Measurements from ENCODE around the gene GYS1.

GYS1 gene

GRCh38 chr19:48968179-48968661 lies 24.9 kb downstream of the GYS1 start:
- no peak overlapping the region for H3K9ac ChIP-seq
- no peak for TF ChIP-seq CTCF (IDR thresholded peaks at IDR 0.05)

DNA sequence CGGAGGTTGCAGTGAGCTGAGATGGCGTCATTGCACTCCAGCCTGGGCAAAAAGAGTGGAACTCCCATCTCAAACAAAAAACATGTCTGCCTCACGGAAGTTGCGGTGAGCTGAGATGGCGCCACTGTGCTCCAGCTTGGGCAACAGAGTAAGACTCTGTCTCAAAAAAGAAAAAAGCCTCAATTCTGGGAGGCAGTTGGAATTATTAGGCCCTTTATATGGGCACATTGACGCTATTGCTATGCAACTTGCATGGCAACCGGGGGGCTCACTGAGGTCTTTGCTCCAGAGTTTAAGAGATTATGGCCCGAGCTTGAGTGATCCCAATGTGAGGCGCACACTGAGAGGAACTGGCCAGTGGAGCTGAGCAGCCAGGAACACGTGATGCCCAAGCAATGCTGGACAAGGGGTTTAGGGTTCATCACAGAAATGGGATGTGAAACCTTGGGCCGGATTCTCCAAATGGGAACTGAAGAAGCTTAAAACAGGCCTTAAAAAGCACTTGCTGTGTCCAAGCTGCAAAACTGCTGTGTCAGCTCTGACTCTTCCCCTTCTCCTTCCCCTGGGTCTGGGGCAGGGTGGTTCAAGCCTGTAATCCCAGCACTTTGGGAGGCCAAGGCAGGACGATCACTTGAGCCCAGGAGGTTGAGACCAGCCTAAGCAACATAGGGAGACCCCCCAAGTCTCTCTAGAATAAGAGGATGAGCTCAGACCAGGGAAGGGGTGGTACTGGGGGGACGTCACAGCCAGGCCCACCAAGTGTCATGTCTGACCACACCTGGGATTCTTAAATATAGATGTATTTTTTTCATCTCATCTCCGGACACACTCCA lies 25.5 kb downstream of the GYS1 start:
- Histone ChIP-seq H3K36me3 (ENCODE audit: control insufficient read depth, insufficient read depth, low read length) (no peaks in the 10 kb centered on the region), H3K4me3 (ENCODE audit: low read depth, low read length) (no peak overlapping the region), H3K9me3 (ENCODE audit: control insufficient read depth, low read length) (no peaks in the 10 kb centered on the region), H3K79me2 (peaks cover 5% of the 10 kb centered on the region), H3K27ac (peak overlapping the region; percentile 33), H2AFZ (no peak overlapping the region), H3K27me3 (ENCODE audit: control insufficient read depth, insufficient read depth, low read length) (no peaks in the 10 kb centered on the region), H3K4me2 (ENCODE audit: low read length) (no peak overlapping the region), H3K9ac (no peak overlapping the region), H3K4me1 (peaks cover 29% of the 10 kb centered on the region)
- no peak for TF ChIP-seq CTCF (IDR thresholded peaks at IDR 0.05)

More at GRCh38 chr19:48968179-48968661, 24.9 kb downstream of the GYS1 start:
- Histone ChIP-seq H3K4me1 (peaks cover 28% of the 10 kb centered on the region), H3K9me3 (ENCODE audit: control insufficient read depth, low read length) (no peaks in the 10 kb centered on the region), H3K27ac (peak overlapping the region; percentile 33), H3K79me2 (peaks cover 5% of the 10 kb centered on the region), H3K4me2 (ENCODE audit: low read length) (no peak overlapping the region), H2AFZ (no peak overlapping the region), H3K36me3 (ENCODE audit: control insufficient read depth, insufficient read depth, low read length) (no peaks in the 10 kb centered on the region), H3K4me3 (ENCODE audit: low read depth, low read length) (no peak overlapping the region), H3K27me3 (ENCODE audit: control insufficient read depth, insufficient read depth, low read length) (no peaks in the 10 kb centered on the region)

GRCh38 chr19:48966541-48967345 lies 26.4 kb downstream of the GYS1 start:
- TF ChIP-seq CTCF (IDR thresholded peaks at IDR 0.05) = no peak
- Histone ChIP-seq H2AFZ (no peak overlapping the region), H3K4me2 (ENCODE audit: low read length) (peak overlapping the region; percentile 100), H3K4me1 (peaks cover 35% of the 10 kb centered on the region), H3K27ac (peak overlapping the region; percentile 18), H3K36me3 (ENCODE audit: control insufficient read depth, insufficient read depth, low read length) (no peaks in the 10 kb centered on the region), H3K9me3 (ENCODE audit: control insufficient read depth, low read length) (no peaks in the 10 kb centered on the region), H3K4me3 (ENCODE audit: low read depth, low read length) (peak overlapping the region; percentile 94), H3K79me2 (peaks cover 5% of the 10 kb centered on the region), H3K9ac (no peak overlapping the region), H3K27me3 (ENCODE audit: control insufficient read depth, insufficient read depth, low read length) (no peaks in the 10 kb centered on the region)

DNA sequence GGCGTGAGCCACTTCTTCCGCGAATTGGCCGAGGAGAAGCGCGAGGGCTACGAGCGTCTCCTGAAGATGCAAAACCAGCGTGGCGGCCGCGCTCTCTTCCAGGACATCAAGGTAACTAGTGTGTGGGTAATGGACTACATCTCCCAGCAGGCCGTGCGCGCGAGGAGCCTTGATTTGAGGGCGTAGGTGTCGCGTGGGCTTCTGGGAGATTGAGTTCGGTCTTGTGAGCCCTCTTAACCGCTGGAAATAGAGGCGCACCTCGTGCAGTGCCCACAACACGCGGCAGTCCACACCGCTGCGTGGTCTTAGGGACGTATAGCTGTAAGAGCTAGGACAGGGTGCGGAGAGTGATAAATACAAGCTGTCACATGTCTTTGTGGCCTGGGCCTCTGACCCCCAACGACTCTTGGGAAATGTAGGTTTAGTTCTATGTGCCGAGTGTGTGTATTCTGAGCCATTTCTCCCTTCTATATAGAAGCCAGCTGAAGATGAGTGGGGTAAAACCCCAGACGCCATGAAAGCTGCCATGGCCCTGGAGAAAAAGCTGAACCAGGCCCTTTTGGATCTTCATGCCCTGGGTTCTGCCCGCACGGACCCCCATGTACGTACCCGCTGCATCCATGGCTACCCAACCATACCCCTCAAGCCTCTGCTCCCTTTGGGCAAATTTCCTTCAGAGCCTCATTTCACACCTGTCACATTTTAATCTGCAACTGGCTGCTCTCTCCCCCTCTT lies 27.1 kb downstream of the GYS1 start:
- Histone ChIP-seq H3K4me1 (peaks cover 35% of the 10 kb centered on the region), H3K4me2 (ENCODE audit: low read length) (peak overlapping the region; percentile 100), H2AFZ (peak overlapping the region; percentile 57), H3K4me3 (ENCODE audit: low read depth, low read length) (peak overlapping the region; percentile 94), H3K27ac (peak overlapping the region; percentile 93), H3K79me2 (peaks cover 5% of the 10 kb centered on the region), H3K36me3 (ENCODE audit: control insufficient read depth, insufficient read depth, low read length) (no peaks in the 10 kb centered on the region), H3K9ac (peak overlapping the region; percentile 86), H3K9me3 (ENCODE audit: control insufficient read depth, low read length) (no peaks in the 10 kb centered on the region), H3K27me3 (ENCODE audit: control insufficient read depth, insufficient read depth, low read length) (no peaks in the 10 kb centered on the region)
- TF ChIP-seq CTCF (IDR thresholded peaks at IDR 0.05) = no peak

All from parathyroid adenoma (tissue), 2 donors.